Upper lobe of right lung (tissue), 1 donor: ENCODE measurements around the gene ACAA2. TPM values are rescaled to one million over a fixed set of nuclear protein-coding genes. Genes with fewer than 3 reads are reported as not detected.

Source experiments
- ATAC-seq: fragments of 200-7000 bp; cut with Tn5 transposase; one replicate; pipeline ENCODE4 v1.9.1; 2020; ENCODE audit warnings: mild to moderate bottlenecking, moderate library complexity
- DNase-seq: peaks from one replicate; pipeline ENCODE4 v3.0.0-alpha.2; 2020
- H3K27ac ChIP-seq: fragments of 200-600 bp; one replicate; pipeline ENCODE4 v1.8.0; 2022
- H3K27me3 ChIP-seq: fragments of 200-600 bp; one replicate; pipeline ENCODE4 v1.8.0; 2022; ENCODE audit warnings: mild to moderate bottlenecking
- H3K36me3 ChIP-seq: fragments of 200-600 bp; one replicate; pipeline ENCODE4 v1.8.0; 2022
- H3K4me1 ChIP-seq: fragments of 200-600 bp; one replicate; pipeline ENCODE4 v1.8.0; 2022
- H3K4me3 ChIP-seq: fragments of 200-600 bp; one replicate; pipeline ENCODE4 v1.8.0; 2022; ENCODE audit warnings: mild to moderate bottlenecking
- H3K9me3 ChIP-seq: fragments of 200-600 bp; one replicate; pipeline ENCODE4 v1.8.0; 2022
- intact Hi-C: fragments of 100-400 bp; cut with DNase I; formaldehyde crosslinking; loops from one replicate; pipeline ENCODE4 v1.11.0; 2022
- total RNA-seq: library from RNA; stranded (reverse); fragmentation: NEBNext Ultra II Directional; extraction: Animal tissue kit (Norgen Biotek cat#: 25700); gene quantifications from one replicate; pipeline ENCODE4 v1.2.1, GENCODE V29; 2021
- TF ChIP-seq, protein P1 (sequence below): fragments of 200-600 bp; IDR thresholded peaks from one replicate; pipeline ENCODE4 v1.8.0; 2022; ENCODE audit warnings: antibody characterized with exemption
- donor health status: DM: no; HTN: yes; CAD: no; lungs with severe emphysema.

ACAA2 gene
- total RNA-seq, 1 donor from 2014 or later = 68.9 TPM

DNA sequence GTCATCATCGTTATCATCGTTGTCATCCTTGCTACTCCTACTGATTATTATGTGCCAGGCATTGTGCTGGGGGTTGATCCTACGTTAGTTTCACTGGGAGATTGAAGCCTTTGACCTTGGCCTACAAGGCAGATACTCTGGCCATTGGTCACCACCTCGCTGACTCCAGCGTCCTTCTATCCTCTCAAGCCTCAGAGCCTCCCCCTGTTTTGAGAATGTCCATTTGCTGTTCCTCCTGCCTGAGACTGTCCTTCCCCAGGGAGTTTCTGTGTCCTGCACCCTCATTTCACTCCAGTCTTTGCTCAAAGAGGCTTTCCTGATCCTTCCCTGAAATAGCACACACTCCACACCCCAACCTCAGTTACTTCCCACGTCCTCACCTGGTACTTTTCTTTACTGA, 57.8 kb downstream of the ACAA2 start:
- peak; percentile 21 for DNase-seq
- no peak overlapping the region for H3K4me3 ChIP-seq
- no peaks in the 10 kb centered on the region for H3K4me1 ChIP-seq
- no peak for ATAC-seq
- intact Hi-C loops = no loop called here
- no peaks in the 10 kb centered on the region for H3K36me3 ChIP-seq
- TF ChIP-seq, protein P1, sequence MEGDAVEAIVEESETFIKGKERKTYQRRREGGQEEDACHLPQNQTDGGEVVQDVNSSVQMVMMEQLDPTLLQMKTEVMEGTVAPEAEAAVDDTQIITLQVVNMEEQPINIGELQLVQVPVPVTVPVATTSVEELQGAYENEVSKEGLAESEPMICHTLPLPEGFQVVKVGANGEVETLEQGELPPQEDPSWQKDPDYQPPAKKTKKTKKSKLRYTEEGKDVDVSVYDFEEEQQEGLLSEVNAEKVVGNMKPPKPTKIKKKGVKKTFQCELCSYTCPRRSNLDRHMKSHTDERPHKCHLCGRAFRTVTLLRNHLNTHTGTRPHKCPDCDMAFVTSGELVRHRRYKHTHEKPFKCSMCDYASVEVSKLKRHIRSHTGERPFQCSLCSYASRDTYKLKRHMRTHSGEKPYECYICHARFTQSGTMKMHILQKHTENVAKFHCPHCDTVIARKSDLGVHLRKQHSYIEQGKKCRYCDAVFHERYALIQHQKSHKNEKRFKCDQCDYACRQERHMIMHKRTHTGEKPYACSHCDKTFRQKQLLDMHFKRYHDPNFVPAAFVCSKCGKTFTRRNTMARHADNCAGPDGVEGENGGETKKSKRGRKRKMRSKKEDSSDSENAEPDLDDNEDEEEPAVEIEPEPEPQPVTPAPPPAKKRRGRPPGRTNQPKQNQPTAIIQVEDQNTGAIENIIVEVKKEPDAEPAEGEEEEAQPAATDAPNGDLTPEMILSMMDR = no peak
- no peaks in the 10 kb centered on the region for H3K27me3 ChIP-seq
- no peak overlapping the region for H3K27ac ChIP-seq
- H3K9me3 ChIP-seq = no peaks in the 10 kb centered on the region

DNA sequence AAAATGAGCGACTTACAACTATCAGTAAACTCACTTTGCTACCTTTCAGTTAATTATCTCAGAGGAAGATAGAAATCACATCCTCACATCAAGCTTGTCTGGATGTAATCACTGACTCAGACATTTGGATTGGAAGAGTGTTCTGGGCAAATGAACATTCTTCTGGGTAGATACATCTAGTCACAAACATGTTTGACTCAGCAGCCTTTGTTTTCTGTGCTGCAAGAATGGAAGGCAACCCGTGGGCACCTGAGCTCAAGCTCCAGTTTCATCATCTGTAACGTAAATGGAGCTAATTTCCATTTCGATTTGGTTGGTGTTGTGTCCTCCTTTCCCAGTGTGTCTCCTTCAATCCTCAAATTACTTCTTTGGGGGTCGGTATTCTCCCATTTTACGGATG, 58.5 kb downstream of the ACAA2 start:
- Histone ChIP-seq H3K4me1 (no peaks in the 10 kb centered on the region), H3K36me3 (no peaks in the 10 kb centered on the region), H3K4me3 (no peak overlapping the region), H3K27ac (no peak overlapping the region), H3K27me3 (no peaks in the 10 kb centered on the region), H3K9me3 (no peaks in the 10 kb centered on the region)
- DNase-seq (no peak), ATAC-seq (no peak)
- TF ChIP-seq, protein P1 = no peak
- intact Hi-C loops = no loop called here

DNA sequence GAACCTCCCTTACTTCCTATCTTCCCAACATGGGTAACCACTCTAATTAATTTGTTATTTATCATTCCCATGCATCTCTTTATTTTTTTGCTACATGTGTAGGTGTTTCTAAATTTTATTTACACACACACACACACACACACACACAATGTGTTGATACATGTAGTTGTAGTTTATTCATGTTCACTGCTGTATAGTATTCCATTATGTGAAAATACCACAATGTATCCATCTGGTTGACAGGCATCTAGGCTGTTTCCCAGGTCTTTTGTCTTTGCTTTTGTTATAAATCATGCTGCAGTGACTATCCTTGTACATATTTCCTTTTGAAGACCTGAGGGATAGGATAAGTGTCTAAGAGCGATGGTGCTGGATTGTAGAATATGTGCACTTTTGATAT, 59.7 kb downstream of the ACAA2 start:
- no peak overlapping the region for H3K4me3 ChIP-seq
- no peaks in the 10 kb centered on the region for H3K9me3 ChIP-seq
- no peak for ATAC-seq
- no peak overlapping the region for H3K27ac ChIP-seq
- no peaks in the 10 kb centered on the region for H3K4me1 ChIP-seq
- TF ChIP-seq, protein P1 = no peak
- H3K27me3 ChIP-seq = no peaks in the 10 kb centered on the region
- no peaks in the 10 kb centered on the region for H3K36me3 ChIP-seq
- no peak for DNase-seq
- intact Hi-C loops = no loop called here

DNA sequence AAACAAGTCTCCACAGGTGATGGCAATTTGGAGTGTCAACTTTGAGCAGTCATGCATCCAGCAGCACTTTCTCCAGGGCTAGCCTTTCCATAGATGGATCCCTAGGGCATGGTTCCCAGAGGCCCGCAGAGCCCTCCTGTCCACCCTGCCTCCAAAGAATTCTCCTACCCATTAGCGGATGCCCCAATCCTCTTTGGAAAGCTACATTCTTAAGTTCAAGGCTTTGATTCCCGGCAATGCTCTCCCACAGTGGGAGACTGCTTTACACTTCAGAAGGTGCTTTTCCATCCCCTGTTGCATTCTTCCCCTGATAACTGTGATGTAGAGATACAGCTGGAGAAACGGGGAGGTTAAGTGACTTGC, 61.3 kb downstream of the ACAA2 start:
- Histone ChIP-seq H3K27ac (no peak overlapping the region), H3K27me3 (no peaks in the 10 kb centered on the region), H3K4me1 (no peaks in the 10 kb centered on the region), H3K4me3 (no peak overlapping the region), H3K9me3 (no peaks in the 10 kb centered on the region), H3K36me3 (no peaks in the 10 kb centered on the region)
- DNase-seq = peak; percentile 17
- ATAC-seq = no peak
- TF ChIP-seq, protein P1 = no peak
- intact Hi-C loops = no loop called here

DNA sequence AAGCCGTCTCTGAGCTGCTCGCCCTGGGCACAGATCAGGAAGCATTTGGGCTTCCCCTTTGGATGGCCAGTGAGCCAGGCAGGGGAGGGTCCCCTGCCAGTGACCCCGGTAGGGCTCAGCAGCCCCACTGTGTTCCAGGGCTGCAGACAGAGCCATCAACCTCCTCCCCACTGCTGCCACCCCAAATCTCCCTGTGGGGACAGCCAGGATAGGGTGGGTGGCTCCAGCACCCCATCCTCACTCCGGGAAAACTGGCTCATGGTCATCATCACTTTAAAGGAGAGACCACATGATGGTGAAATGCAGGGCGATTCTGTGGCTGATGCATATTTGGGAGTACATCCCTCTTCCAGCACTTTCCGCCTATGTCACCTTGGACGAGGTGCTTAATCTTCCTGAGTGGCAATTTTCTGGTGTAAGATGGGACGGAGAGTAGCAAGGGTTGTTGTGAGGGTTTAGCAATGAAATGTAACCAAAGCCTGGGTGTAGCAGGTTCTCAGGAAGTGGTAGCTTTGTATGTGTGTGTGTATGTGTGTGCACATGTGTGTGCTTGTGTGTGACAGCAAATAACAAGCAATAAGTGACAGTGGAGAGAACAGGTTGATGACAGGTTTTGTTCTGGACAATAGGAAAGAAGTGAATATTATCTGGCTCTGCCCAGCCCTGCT, 61.8 kb downstream of the ACAA2 start:
- Histone ChIP-seq H3K36me3 (no peaks in the 10 kb centered on the region), H3K4me1 (no peaks in the 10 kb centered on the region), H3K9me3 (no peaks in the 10 kb centered on the region), H3K4me3 (no peak overlapping the region), H3K27ac (no peak overlapping the region), H3K27me3 (no peaks in the 10 kb centered on the region)
- DNase-seq (peak; percentile 35), ATAC-seq (no peak)
- intact Hi-C loops = no loop called here
- TF ChIP-seq, protein P1 = no peak

DNA sequence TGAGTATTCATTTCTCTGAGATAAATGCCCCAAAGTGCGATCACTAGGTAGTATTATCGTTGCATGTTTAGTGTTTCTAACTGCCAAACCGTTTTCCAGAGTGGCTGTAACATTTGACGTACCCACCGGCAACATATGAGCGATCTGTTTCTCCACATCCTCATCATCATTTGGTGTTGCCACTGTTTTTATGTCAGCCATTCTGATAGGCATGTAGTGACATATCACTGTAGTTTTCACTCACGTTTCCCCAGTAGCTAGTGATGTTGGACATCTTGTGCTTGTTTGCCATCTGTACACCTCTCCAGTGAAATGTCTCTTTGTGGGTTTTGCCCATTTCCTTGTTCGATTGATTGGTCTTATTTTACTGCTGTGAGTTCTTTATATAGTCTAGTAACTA, 63.8 kb downstream of the ACAA2 start:
- H3K27me3 ChIP-seq = no peaks in the 10 kb centered on the region
- no peaks in the 10 kb centered on the region for H3K4me1 ChIP-seq
- ATAC-seq (no peak), DNase-seq (no peak)
- no peak overlapping the region for H3K4me3 ChIP-seq
- intact Hi-C loops = no loop called here
- no peaks in the 10 kb centered on the region for H3K9me3 ChIP-seq
- no peak overlapping the region for H3K27ac ChIP-seq
- TF ChIP-seq, protein P1 = no peak
- no peaks in the 10 kb centered on the region for H3K36me3 ChIP-seq
